Trophoblast cell (in vitro differentiated cells and primary cell): Measurements from ENCODE around the gene CSTF3.

Source experiments
- DNase-seq, 2 donors: peaks; one replicate each; pipeline ENCODE4 v3.0.0-alpha.2; 2016
- H2AFZ ChIP-seq: 2 replicates; pipeline ENCODE4 v1.6.1; 2013; ENCODE audit warnings: low read length, moderate library complexity, mild to moderate bottlenecking; ENCODE audit not compliant: insufficient read depth, poor library complexity
- H2AK5ac ChIP-seq: 2 replicates; pipeline ENCODE4 v1.6.1; 2013; ENCODE audit warnings: mild to moderate bottlenecking, low read length
- H2BK120ac ChIP-seq: 2 replicates; pipeline ENCODE4 v1.6.1; 2013; ENCODE audit warnings: low read length, mild to moderate bottlenecking, moderate library complexity; ENCODE audit not compliant: insufficient read depth, poor library complexity
- H2BK12ac ChIP-seq: 2 replicates; pipeline ENCODE4 v1.6.1; 2013; ENCODE audit warnings: mild to moderate bottlenecking, low read length, moderate library complexity
- H2BK5ac ChIP-seq: 2 replicates; pipeline ENCODE4 v1.6.1; 2013; ENCODE audit warnings: low read length, low read depth, moderate library complexity, mild to moderate bottlenecking; ENCODE audit not compliant: poor library complexity
- H3K14ac ChIP-seq: 2 replicates; pipeline ENCODE4 v1.6.1; 2013; ENCODE audit warnings: mild to moderate bottlenecking, low read length
- H3K18ac ChIP-seq: 2 replicates; pipeline ENCODE4 v1.6.1; 2013; ENCODE audit warnings: mild to moderate bottlenecking, low read length
- H3K23ac ChIP-seq: 2 replicates; pipeline ENCODE4 v1.6.1; 2013; ENCODE audit warnings: low read length
- H3K27ac ChIP-seq: 2 replicates; pipeline ENCODE4 v1.5.1; 2013; ENCODE audit warnings: low read depth, mild to moderate bottlenecking, inconsistent platforms, low read length, moderate library complexity
- H3K27me3 ChIP-seq: 2 replicates; pipeline ENCODE4 v1.6.1; 2013; ENCODE audit warnings: inconsistent platforms, mild to moderate bottlenecking, low read length, moderate library complexity; ENCODE audit not compliant: insufficient read depth
- H3K36me3 ChIP-seq, 2 experiments: 1 replicate in 1 of 2; 2 replicates in 1 of 2; pipeline ENCODE4 v1.6.1; 2013; ENCODE audit warnings: low read length in 2 of 2, mild to moderate bottlenecking in 2 of 2, moderate library complexity in 1 of 2; ENCODE audit not compliant: insufficient read depth in 2 of 2, control insufficient read depth in 1 of 2
- H3K4ac ChIP-seq: 2 replicates; pipeline ENCODE4 v1.6.1; 2013; ENCODE audit warnings: low read depth, mild to moderate bottlenecking, low read length, moderate library complexity
- H3K4me1 ChIP-seq, 2 experiments: 1 replicate in 1 of 2; 2 replicates in 1 of 2; pipeline ENCODE4 v1.6.1; 2013; ENCODE audit warnings: low read length in 2 of 2, mild to moderate bottlenecking in 2 of 2, moderate library complexity in 1 of 2; ENCODE audit not compliant: insufficient read depth in 2 of 2, control insufficient read depth in 1 of 2
- H3K4me2 ChIP-seq: 2 replicates; pipeline ENCODE4 v1.6.1; 2013; ENCODE audit warnings: inconsistent platforms, mild to moderate bottlenecking, low read length, moderate library complexity
- H3K4me3 ChIP-seq: 2 replicates; pipeline ENCODE4 v1.5.1; 2013; ENCODE audit warnings: mild to moderate bottlenecking, low read depth, low read length, inconsistent platforms
- H3K79me1 ChIP-seq: one replicate; pipeline ENCODE4 v1.6.1; 2013; ENCODE audit warnings: low read length
- H3K79me2 ChIP-seq: 2 replicates; pipeline ENCODE4 v1.6.1; 2013; ENCODE audit warnings: low read length, mild to moderate bottlenecking; ENCODE audit not compliant: control insufficient read depth, insufficient read depth, poor library complexity
- H3K9ac ChIP-seq: 2 replicates; pipeline ENCODE4 v1.6.1; 2013; ENCODE audit warnings: mild to moderate bottlenecking, low read length
- H3K9me3 ChIP-seq: 2 replicates; pipeline ENCODE4 v1.6.1; 2013; ENCODE audit warnings: low read depth, mild to moderate bottlenecking, control low read depth, inconsistent platforms, low read length; ENCODE audit not compliant: insufficient read depth
- H4K12ac ChIP-seq: 2 replicates; pipeline ENCODE4 v1.6.1; 2013; ENCODE audit warnings: low read depth, mild to moderate bottlenecking, low read length, moderate library complexity
- H4K8ac ChIP-seq: 2 replicates; pipeline ENCODE4 v1.6.1; 2013; ENCODE audit warnings: low read depth, mild to moderate bottlenecking, low read length, moderate library complexity
- H4K91ac ChIP-seq: one replicate; pipeline ENCODE4 v1.6.1; 2013; ENCODE audit warnings: low read depth, mild to moderate bottlenecking, low read length, moderate library complexity
- WGBS: extraction: QIAGEN DNeasy Blood & Tissue Kit; methylation state at CpG from one replicate; pipeline ENCODE4 v1.1.7; 2013; ENCODE audit warnings: missing lambda C conversion rate; ENCODE audit not compliant: insufficient read length, insufficient coverage; ENCODE audit errors: extremely low coverage; 5-methylcytosine and 5-hydroxymethylcytosine counted together

CSTF3 gene

GRCh38 chr11:33195462-33196173, 34.3 kb upstream of the CSTF3 start:
- no peak overlapping the region for H3K23ac ChIP-seq
- H2BK12ac ChIP-seq = no peak overlapping the region
- H3K79me2 ChIP-seq = no peaks in the 10 kb centered on the region
- H3K36me3 ChIP-seq = no peaks in the 10 kb centered on the region
- H2BK120ac ChIP-seq = no peak overlapping the region
- H4K8ac ChIP-seq = no peak overlapping the region
- no peaks in the 10 kb centered on the region for H3K4me1 ChIP-seq
- no peak overlapping the region for H3K18ac ChIP-seq
- H3K9ac ChIP-seq = no peak overlapping the region
- H4K91ac ChIP-seq = no peak overlapping the region
- H4K12ac ChIP-seq = no peak overlapping the region
- no peak overlapping the region for H3K14ac ChIP-seq
- no peak overlapping the region for H3K27ac ChIP-seq
- no peaks in the 10 kb centered on the region for H3K79me1 ChIP-seq
- H3K27me3 ChIP-seq = no peaks in the 10 kb centered on the region
- H3K4ac ChIP-seq = no peak overlapping the region
- no peak overlapping the region for H2AFZ ChIP-seq
- H3K4me3 ChIP-seq = no peak overlapping the region
- H3K4me2 ChIP-seq = no peak overlapping the region
- DNase-seq = peak in 1 of 2 donors; percentile 17
- no peak overlapping the region for H2AK5ac ChIP-seq
- no peak overlapping the region for H2BK5ac ChIP-seq
- WGBS = no CpG with 5 or more reads among the region's 4 CpGs
- H3K9me3 ChIP-seq = no peaks in the 10 kb centered on the region

- no peak overlapping the region for H4K91ac ChIP-seq
- DNase-seq = no peak
- H3K27me3 ChIP-seq = no peaks in the 10 kb centered on the region
- no peak overlapping the region for H2BK120ac ChIP-seq
- no peaks in the 10 kb centered on the region for H3K79me2 ChIP-seq
- no peak overlapping the region for H3K27ac ChIP-seq
- H3K9ac ChIP-seq = no peak overlapping the region
- H4K12ac ChIP-seq = no peak overlapping the region
- no CpG with 5 or more reads among the region's 4 CpGs for WGBS
- no peak overlapping the region for H2BK5ac ChIP-seq
- no peak overlapping the region for H2BK12ac ChIP-seq
- H3K79me1 ChIP-seq = no peaks in the 10 kb centered on the region
- H2AFZ ChIP-seq = no peak overlapping the region
- no peak overlapping the region for H3K4ac ChIP-seq
- H3K9me3 ChIP-seq = peaks cover 3% of the 10 kb centered on the region
- H3K23ac ChIP-seq = no peak overlapping the region
- no peak overlapping the region for H4K8ac ChIP-seq
- H3K4me1 ChIP-seq = no peaks in the 10 kb centered on the region
- no peak overlapping the region for H3K4me2 ChIP-seq
- no peak overlapping the region for H3K14ac ChIP-seq
- no peak overlapping the region for H3K4me3 ChIP-seq
- no peaks in the 10 kb centered on the region for H3K36me3 ChIP-seq
- no peak overlapping the region for H3K18ac ChIP-seq
- H2AK5ac ChIP-seq = no peak overlapping the region
Observed at GRCh38 chr11:33194455-33194854, 33.2 kb upstream of the CSTF3 start.

- H4K91ac ChIP-seq = no peak overlapping the region
- H3K4me1 ChIP-seq = no peaks in the 10 kb centered on the region
- no peak overlapping the region for H4K8ac ChIP-seq
- H2AFZ ChIP-seq = no peak overlapping the region
- no peak overlapping the region for H3K9ac ChIP-seq
- no peak overlapping the region for H2BK12ac ChIP-seq
- H2BK5ac ChIP-seq = no peak overlapping the region
- H4K12ac ChIP-seq = no peak overlapping the region
- H3K4me2 ChIP-seq = no peak overlapping the region
- H3K27ac ChIP-seq = no peak overlapping the region
- no peaks in the 10 kb centered on the region for H3K79me2 ChIP-seq
- no peak overlapping the region for H3K23ac ChIP-seq
- no peak overlapping the region for H3K14ac ChIP-seq
- H2BK120ac ChIP-seq = no peak overlapping the region
- H3K9me3 ChIP-seq = peaks cover 3% of the 10 kb centered on the region
- H3K4me3 ChIP-seq = no peak overlapping the region
- no peaks in the 10 kb centered on the region for H3K27me3 ChIP-seq
- H3K36me3 ChIP-seq = no peaks in the 10 kb centered on the region
- no peak overlapping the region for H3K18ac ChIP-seq
- no peak overlapping the region for H2AK5ac ChIP-seq
- H3K79me1 ChIP-seq = no peaks in the 10 kb centered on the region
- H3K4ac ChIP-seq = no peak overlapping the region
- DNase-seq = peak in 1 of 2 donors; percentile 63
Observed at GRCh38 chr11:33191467-33191866, 30.2 kb upstream of the CSTF3 start.

GRCh38 chr11:33187998-33188722, 26.9 kb upstream of the CSTF3 start:
- Histone ChIP-seq H4K91ac (no peak overlapping the region), H2AFZ (no peak overlapping the region), H3K4me2 (no peak overlapping the region), H3K4me3 (no peak overlapping the region), H3K27ac (no peak overlapping the region), H3K9me3 (peaks cover 3% of the 10 kb centered on the region), H3K79me1 (no peaks in the 10 kb centered on the region), H2BK12ac (no peak overlapping the region), H3K9ac (no peak overlapping the region), H3K14ac (no peak overlapping the region), H3K27me3 (no peaks in the 10 kb centered on the region), H3K4me1 (no peaks in the 10 kb centered on the region), H3K79me2 (no peaks in the 10 kb centered on the region), H3K4ac (no peak overlapping the region), H2BK5ac (no peak overlapping the region), H3K23ac (no peak overlapping the region), H3K18ac (no peak overlapping the region), H4K12ac (no peak overlapping the region), H3K36me3 (no peaks in the 10 kb centered on the region), H2BK120ac (no peak overlapping the region), H2AK5ac (no peak overlapping the region), H4K8ac (no peak overlapping the region)
- no peak for DNase-seq
- WGBS = no CpG with 5 or more reads among the region's 8 CpGs
